MG63 (cell line): Measurements from ENCODE around the gene JMJD1C. TPM values are rescaled to one million over a fixed set of nuclear protein-coding genes. Genes with fewer than 3 reads are reported as not detected.

Source experiments
- DNase-seq: peaks from one replicate; pipeline ENCODE4 v3.0.0-alpha.2; 2020
- H3K27me3 ChIP-seq: fragments of 250-450 bp; sonication (Bioruptor Pico); 2 replicates; pipeline ENCODE4 v1.5.1; 2020; ENCODE audit warnings: mild to moderate bottlenecking, moderate library complexity
- H3K36me3 ChIP-seq: fragments of 250-450 bp; sonication (Bioruptor Pico); 2 replicates; pipeline ENCODE4 v1.5.1; 2020; ENCODE audit warnings: mild to moderate bottlenecking, moderate library complexity
- H3K4me3 ChIP-seq: fragments of 250-450 bp; sonication (Bioruptor Pico); 2 replicates; pipeline ENCODE4 v1.5.1; 2020; ENCODE audit warnings: mild to moderate bottlenecking, moderate library complexity
- H3K9me3 ChIP-seq: fragments of 250-450 bp; sonication (Bioruptor Pico); 2 replicates; pipeline ENCODE4 v1.5.1; 2020; ENCODE audit warnings: mild to moderate bottlenecking, moderate library complexity
- total RNA-seq: library from RNA; depleted of rRNA; stranded (reverse); fragments of >200 nt; shearing (Covaris generic); gene quantifications from 2 replicates; pipeline ENCODE4 v1.2.3, GENCODE V29; 2014; ENCODE audit warnings: low replicate concordance

Gene JMJD1C
- total RNA-seq, 1 experiment from 2014 or later, result 14.1 TPM

- Histone ChIP-seq H3K27me3 (no peaks in the 10 kb centered on the region), H3K4me3 (no peak overlapping the region), H3K9me3 (no peaks in the 10 kb centered on the region), H3K36me3 (peaks cover 19% of the 10 kb centered on the region)
- DNase-seq, result peak; percentile 21
Observed at GRCh38 chr10:63197344-63198092, 268.3 kb downstream of the JMJD1C start.

- DNase-seq, result no peak
- H3K9me3 ChIP-seq, result no peaks in the 10 kb centered on the region
- peaks cover 49% of the 10 kb centered on the region for H3K36me3 ChIP-seq
- no peak overlapping the region for H3K4me3 ChIP-seq
- H3K27me3 ChIP-seq, result no peaks in the 10 kb centered on the region
Observed at GRCh38 chr10:63192826-63193225, 273.0 kb downstream of the JMJD1C start.

GRCh38 chr10:63175534-63175933 is 290.2 kb downstream of the JMJD1C start:
- Histone ChIP-seq H3K4me3 (no peak overlapping the region), H3K27me3 (no peaks in the 10 kb centered on the region), H3K9me3 (no peaks in the 10 kb centered on the region), H3K36me3 (peaks cover 32% of the 10 kb centered on the region)
- no peak for DNase-seq

- Histone ChIP-seq H3K36me3 (peaks cover 44% of the 10 kb centered on the region), H3K27me3 (no peaks in the 10 kb centered on the region), H3K4me3 (no peak overlapping the region), H3K9me3 (no peaks in the 10 kb centered on the region)
- DNase-seq, result no peak
Observed at GRCh38 chr10:63173468-63174232, 292.1 kb downstream of the JMJD1C start.

GRCh38 chr10:63171926-63172325 is 293.9 kb downstream of the JMJD1C start:
- H3K36me3 ChIP-seq, result peaks cover 46% of the 10 kb centered on the region
- H3K4me3 ChIP-seq, result no peak overlapping the region
- H3K27me3 ChIP-seq, result no peaks in the 10 kb centered on the region
- no peaks in the 10 kb centered on the region for H3K9me3 ChIP-seq
- DNase-seq, result no peak

- H3K9me3 ChIP-seq, result no peaks in the 10 kb centered on the region
- H3K36me3 ChIP-seq, result peaks cover 49% of the 10 kb centered on the region
- H3K4me3 ChIP-seq, result no peak overlapping the region
- DNase-seq, result no peak
- H3K27me3 ChIP-seq, result no peaks in the 10 kb centered on the region
Observed at GRCh38 chr10:63171255-63171855, 294.4 kb downstream of the JMJD1C start.

GRCh38 chr10:63169624-63170023 is 296.2 kb downstream of the JMJD1C start:
- H3K9me3 ChIP-seq, result no peaks in the 10 kb centered on the region
- peaks cover 46% of the 10 kb centered on the region for H3K36me3 ChIP-seq
- no peak overlapping the region for H3K4me3 ChIP-seq
- DNase-seq, result no peak
- H3K27me3 ChIP-seq, result no peaks in the 10 kb centered on the region

GRCh38 chr10:63168821-63169462 is 296.8 kb downstream of the JMJD1C start:
- no peak for DNase-seq
- Histone ChIP-seq H3K9me3 (no peaks in the 10 kb centered on the region), H3K4me3 (no peak overlapping the region), H3K27me3 (no peaks in the 10 kb centered on the region), H3K36me3 (peaks cover 48% of the 10 kb centered on the region)

GRCh38 chr10:63166742-63167258 is 299.0 kb downstream of the JMJD1C start:
- H3K36me3 ChIP-seq, result peaks cover 44% of the 10 kb centered on the region
- H3K4me3 ChIP-seq, result no peak overlapping the region
- no peaks in the 10 kb centered on the region for H3K27me3 ChIP-seq
- no peaks in the 10 kb centered on the region for H3K9me3 ChIP-seq
- no peak for DNase-seq

GRCh38 chr10:63165249-63165648 is 300.5 kb downstream of the JMJD1C start:
- H3K36me3 ChIP-seq, result peaks cover 33% of the 10 kb centered on the region
- no peaks in the 10 kb centered on the region for H3K9me3 ChIP-seq
- no peaks in the 10 kb centered on the region for H3K27me3 ChIP-seq
- H3K4me3 ChIP-seq, result no peak overlapping the region
- no peak for DNase-seq

- DNase-seq, result no peak
- no peak overlapping the region for H3K4me3 ChIP-seq
- H3K36me3 ChIP-seq, result peaks cover 27% of the 10 kb centered on the region
- H3K27me3 ChIP-seq, result no peaks in the 10 kb centered on the region
- no peaks in the 10 kb centered on the region for H3K9me3 ChIP-seq
Observed at GRCh38 chr10:63164166-63164623, 301.6 kb downstream of the JMJD1C start.

GRCh38 chr10:63161592-63161991 is 304.2 kb downstream of the JMJD1C start:
- no peak for DNase-seq
- Histone ChIP-seq H3K4me3 (no peak overlapping the region), H3K27me3 (no peaks in the 10 kb centered on the region), H3K9me3 (no peaks in the 10 kb centered on the region), H3K36me3 (peaks cover 12% of the 10 kb centered on the region)

GRCh38 chr10:63157845-63158624 is 307.7 kb downstream of the JMJD1C start:
- peaks cover 8% of the 10 kb centered on the region for H3K36me3 ChIP-seq
- peak; percentile 21 for DNase-seq
- no peak overlapping the region for H3K4me3 ChIP-seq
- no peaks in the 10 kb centered on the region for H3K9me3 ChIP-seq
- H3K27me3 ChIP-seq, result no peaks in the 10 kb centered on the region

GRCh38 chr10:63156236-63156635 is 309.5 kb downstream of the JMJD1C start:
- no peaks in the 10 kb centered on the region for H3K27me3 ChIP-seq
- H3K9me3 ChIP-seq, result no peaks in the 10 kb centered on the region
- no peak overlapping the region for H3K4me3 ChIP-seq
- DNase-seq, result no peak
- H3K36me3 ChIP-seq, result peaks cover 13% of the 10 kb centered on the region

- Histone ChIP-seq H3K27me3 (no peaks in the 10 kb centered on the region), H3K9me3 (no peaks in the 10 kb centered on the region), H3K36me3 (peaks cover 19% of the 10 kb centered on the region), H3K4me3 (no peak overlapping the region)
- DNase-seq, result no peak
Observed at GRCh38 chr10:63155388-63156020, 310.3 kb downstream of the JMJD1C start.
